RWPE1 (cell line): ENCODE results near the gene LIG3.

Experiments used
- CTCF ChIA-PET: fragments of 350-600 bp; sonication (Branson Sonifier 250); formaldehyde crosslinking; extraction: SDS; loops from one replicate; lab custom pipeline; 2021; lab: Yijun Ruan, JAX
- POLR2A ChIA-PET: fragments of 400-600 bp; formaldehyde crosslinking; extraction: SDS; loops from one replicate; lab custom pipeline; 2020; ENCODE audit warnings: antibody characterized with exemption; ENCODE audit not compliant: low non-redundant PET; lab: Yijun Ruan, JAX
- DNase-seq: peaks from one replicate; pipeline ENCODE4 v3.0.0; 2012; ENCODE audit warnings: low spot score
- H3K27ac ChIP-seq: fragments of 450-650 bp; 2 replicates; pipeline ENCODE4 v1.5.1; 2017
- CTCF ChIP-seq: fragments of 450-650 bp; conservative IDR thresholded peaks from 2 replicates; pipeline ENCODE4 v1.5.1; 2017; ENCODE audit warnings: low read depth, mild to moderate bottlenecking

Gene LIG3

GRCh38 chr17:34988644-34989043 is 8.3 kb downstream of the LIG3 start:
- DNase-seq: no peak
- CTCF ChIA-PET: interaction anchor here (0.7 kb wide), 1 partner anchor 119 kb away, joined by 3 read pairs; no protein-coding TSS in a partner anchor
- POLR2A ChIA-PET: no interaction called here

GRCh38 chr17:34989473-34989872 is 9.2 kb downstream of the LIG3 start:
- H3K27ac ChIP-seq: no peak overlapping the region
- CTCF ChIA-PET: no interaction called here
- POLR2A ChIA-PET: no interaction called here
- TF ChIP-seq CTCF: no peak
- DNase-seq: no peak

More at GRCh38 chr17:34988644-34989043, 8.3 kb downstream of the LIG3 start:
- no peak overlapping the region for H3K27ac ChIP-seq
- no peak for TF ChIP-seq CTCF

DNA sequence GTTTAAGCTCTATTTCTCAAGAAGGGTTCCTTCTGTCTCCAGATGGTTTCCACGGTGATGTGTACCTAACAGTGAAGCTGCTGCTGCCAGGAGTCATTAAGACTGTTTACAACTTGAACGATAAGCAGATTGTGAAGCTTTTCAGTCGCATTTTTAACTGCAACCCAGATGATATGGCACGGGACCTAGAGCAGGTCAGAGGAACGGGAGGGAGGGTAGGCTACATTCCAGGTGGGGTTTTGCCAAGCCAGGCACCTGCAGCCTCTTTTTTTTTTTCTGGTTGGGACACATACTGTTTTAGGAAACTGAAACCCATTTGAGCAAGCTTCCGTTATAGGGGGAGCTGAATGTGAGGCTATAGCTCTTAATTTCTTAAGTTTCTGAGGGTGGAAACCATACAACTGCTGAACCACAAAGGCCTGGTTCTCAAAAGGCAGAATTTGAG is 10.6 kb downstream of the LIG3 start:
- H3K27ac ChIP-seq: no peak overlapping the region
- DNase-seq: no peak
- no peak for TF ChIP-seq CTCF
- ChIA-PET CTCF (interaction anchor here (0.6 to 0.7 kb wide), 2 partner anchors 96 to 290 kb away, joined by 3 to 4 read pairs; no protein-coding TSS in a partner anchor), POLR2A (no interaction called here)

- DNase-seq: no peak
- H3K27ac ChIP-seq: no peak overlapping the region
- ChIA-PET POLR2A (no interaction called here), CTCF (interaction anchor here (0.7 kb wide), 1 partner anchor 290 kb away, joined by 3 read pairs; no protein-coding TSS in a partner anchor)
- TF ChIP-seq CTCF: no peak
Measured at GRCh38 chr17:34991606-34992005, 11.3 kb downstream of the LIG3 start.

- no peak overlapping the region for H3K27ac ChIP-seq
- ChIA-PET POLR2A (no interaction called here), CTCF (no interaction called here)
- TF ChIP-seq CTCF: no peak
- DNase-seq: no peak
Measured at GRCh38 chr17:34993031-34993430, 12.7 kb downstream of the LIG3 start.

DNA sequence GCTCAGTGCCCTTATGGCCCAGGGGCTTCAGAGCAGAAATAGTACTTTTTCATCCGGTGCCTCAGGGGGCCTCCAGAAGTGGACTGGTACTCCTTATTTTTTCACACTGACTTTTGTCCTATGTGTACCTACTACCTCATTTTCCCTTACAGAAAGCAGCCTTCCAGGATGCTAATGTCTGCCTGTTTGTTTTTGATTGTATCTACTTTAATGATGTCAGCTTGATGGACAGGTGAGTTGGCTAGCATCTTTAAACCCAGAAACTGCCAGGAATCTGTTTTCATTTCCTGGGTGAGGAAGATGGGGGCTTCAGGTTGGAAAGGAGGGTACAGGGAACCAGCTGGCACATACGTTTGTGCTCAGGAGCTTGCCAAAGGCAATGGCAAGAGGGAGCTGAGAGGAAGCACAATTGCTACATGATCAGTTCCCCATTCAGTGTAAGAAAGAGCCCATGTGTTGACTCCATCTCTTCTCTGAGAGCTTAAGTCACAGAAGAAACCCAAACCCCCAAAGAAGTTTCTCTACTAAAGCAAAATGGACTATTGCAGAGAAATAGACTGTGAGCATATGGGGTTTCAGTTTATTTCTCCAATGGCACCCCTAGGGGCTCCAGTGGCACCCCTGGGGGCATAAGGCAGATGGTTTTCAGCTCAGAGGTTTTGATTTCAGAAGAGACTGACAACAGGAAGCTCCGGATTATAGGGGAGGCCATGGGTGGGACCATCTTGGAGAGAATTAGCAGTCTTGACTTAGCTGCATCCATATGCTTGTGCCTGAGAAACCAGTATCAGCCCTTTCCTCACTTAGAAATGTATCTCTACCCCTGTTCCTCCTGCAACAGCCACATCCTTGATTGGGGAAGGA is 16.3 kb downstream of the LIG3 start:
- CTCF ChIA-PET: no interaction called here
- DNase-seq: no peak
- no peak overlapping the region for H3K27ac ChIP-seq
- no peak for TF ChIP-seq CTCF
- POLR2A ChIA-PET: no interaction called here
